M059J (cell line): Measurements from ENCODE around the gene DGUOK. TPM values are rescaled to one million over a fixed set of nuclear protein-coding genes. Genes with fewer than 3 reads are reported as not detected.
A peak's percentile ranks its signal among the peaks of the same experiment; 100 is the strongest.
"Not testable (repeated sequence)": the region's sequence is repeated elsewhere in the genome, so short reads cannot be mapped to it uniquely, and the experiment has no call there.

Experiments
- DNase-seq: peaks from one replicate; pipeline ENCODE4 v3.0.0-alpha.2; 2012; ENCODE audit warnings: low read depth
- total RNA-seq: library from RNA; depleted of rRNA; stranded (reverse); fragments of >200 nt; shearing (Covaris generic); gene quantifications from 2 replicates; pipeline ENCODE4 v1.2.3, GENCODE V29; 2014; rRNA removed

Gene DGUOK
- 105 and 108 TPM in 2 replicates for total RNA-seq

DNA sequence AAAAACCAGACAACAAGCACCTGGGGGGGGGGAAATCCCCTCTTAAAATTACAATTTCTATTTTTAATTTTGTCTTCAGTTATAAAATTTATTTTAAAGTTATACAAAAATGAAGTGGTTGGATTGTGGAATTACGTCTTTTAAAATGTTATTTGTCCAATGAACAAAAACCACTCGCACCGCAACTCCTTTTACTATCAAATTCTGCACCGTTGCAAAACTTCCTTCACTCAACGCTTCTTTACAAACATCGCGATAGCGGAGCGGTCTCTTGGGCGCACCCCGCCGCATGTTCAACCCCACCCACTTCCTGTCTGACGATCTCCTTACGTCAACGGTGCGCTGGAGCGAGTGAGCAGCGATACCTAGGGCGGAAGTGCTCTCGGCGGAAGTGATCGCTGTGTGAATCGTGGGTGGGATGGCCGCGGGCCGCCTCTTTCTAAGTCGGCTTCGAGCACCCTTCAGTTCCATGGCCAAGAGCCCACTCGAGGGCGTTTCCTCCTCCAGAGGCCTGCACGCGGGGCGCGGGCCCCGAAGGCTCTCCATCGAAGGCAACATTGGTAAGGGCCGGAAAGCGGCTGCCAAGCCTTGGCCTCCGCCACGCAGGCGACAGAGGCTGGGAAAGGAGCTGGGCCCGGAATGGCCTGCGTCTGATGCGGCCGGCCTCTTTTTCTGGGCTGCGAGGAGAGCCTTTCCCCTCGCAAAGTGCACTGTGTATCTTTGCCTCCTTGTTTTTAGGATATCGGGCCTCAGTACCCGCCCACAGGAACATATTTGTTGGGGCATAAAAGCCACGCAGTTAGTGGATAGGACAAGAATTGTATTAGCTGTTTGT lies at the start of gene DGUOK:
Gene DGUOK, plus strand, starts transcription at position 388 of the 835 bp plus-strand sequence. Its CDS starts 31 bp downstream, at position 419.
- peak; percentile 99 for DNase-seq

DNA sequence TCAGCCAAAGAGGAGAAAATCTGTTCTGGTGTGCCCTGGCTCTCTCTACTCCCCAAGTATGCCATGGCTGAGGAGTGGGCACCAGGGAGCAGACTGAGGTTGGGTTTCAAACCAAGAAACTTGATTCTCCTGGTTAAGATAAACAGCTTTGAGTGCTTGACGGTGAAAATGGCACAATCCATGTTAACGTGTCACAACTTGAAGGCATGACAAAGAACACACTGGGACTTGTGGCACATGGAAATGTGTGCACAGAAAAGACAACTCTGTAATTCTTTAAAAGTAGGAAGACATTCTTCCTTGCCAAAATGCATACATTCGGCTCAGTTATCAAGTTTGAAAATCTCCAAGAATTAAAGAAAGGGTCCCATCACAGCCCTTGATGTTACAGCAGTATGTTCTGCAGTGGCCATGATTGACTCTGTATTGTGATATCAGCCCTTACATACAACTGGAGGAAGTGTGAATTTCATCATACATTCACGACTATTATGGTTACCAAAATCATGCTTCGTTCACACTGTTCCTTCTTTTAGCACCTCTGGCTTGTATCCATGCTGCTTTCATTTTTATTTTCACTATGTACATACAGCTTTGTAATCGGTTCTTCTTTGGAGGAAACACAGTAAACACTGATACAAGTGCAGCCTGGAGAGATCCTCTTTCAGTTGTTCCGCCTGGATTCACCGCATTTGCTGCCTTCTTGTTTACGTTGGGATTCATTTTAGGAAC lies 49.4 kb upstream of the DGUOK start:
- DNase-seq, result no peak

DNA sequence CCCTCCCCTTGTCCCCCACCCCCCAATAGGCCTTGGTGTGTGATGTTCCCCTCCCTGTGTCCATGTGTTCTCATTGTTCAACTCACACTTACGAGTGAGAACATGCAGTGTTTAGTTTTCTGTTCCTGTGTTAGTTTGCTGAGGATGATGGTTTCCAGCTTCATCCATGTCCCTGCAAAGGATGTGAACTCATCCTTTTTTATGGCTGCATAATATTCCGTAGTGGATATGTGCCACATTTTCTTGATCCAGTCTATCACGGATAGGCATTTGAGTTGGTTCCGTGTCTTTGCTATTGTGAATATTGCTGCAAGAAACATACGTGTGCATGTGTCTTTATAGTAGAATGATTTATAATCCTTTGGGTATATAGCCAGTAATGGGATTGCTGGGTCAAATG lies 48.7 kb upstream of the DGUOK start:
- not testable (repeated sequence) for DNase-seq

DNA sequence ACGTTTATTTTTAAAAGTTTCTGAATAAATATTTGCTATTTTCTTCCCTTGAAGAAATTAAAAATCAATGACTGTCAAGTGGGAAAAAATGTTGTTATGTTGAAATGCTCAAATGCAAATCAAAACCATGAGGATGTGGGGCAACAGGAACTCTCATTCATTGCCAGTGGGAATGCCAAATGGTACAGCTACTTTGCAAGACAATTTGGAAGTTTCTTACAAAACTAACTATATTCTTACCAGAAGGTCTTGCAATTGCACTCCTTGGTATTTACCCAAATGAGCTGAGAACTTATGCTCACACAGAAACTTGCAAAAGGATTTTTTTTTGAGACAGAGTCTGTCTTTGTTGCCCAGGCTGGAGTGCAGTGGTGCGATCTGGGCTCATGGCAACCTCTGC lies 41.3 kb upstream of the DGUOK start:
- no peak for DNase-seq

DNA sequence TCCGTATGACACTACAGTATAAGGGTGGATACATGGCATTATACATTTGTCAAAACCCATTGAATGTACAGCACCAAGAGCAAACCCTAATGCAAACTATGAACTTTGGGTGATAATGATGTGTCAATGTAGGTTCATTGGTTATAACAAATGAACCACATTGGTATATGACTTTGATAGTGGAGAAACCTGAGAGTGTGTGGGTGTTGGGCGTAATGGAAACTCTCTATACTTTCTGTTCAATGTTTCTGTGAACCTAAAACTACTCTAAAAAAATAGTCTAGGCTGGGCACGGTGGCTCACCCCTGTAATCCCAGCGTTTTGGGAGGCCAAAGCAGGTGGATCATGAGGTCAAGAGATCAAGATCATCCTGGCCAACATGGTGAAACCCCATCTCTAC lies 40.3 kb upstream of the DGUOK start:
- no peak for DNase-seq

DNA sequence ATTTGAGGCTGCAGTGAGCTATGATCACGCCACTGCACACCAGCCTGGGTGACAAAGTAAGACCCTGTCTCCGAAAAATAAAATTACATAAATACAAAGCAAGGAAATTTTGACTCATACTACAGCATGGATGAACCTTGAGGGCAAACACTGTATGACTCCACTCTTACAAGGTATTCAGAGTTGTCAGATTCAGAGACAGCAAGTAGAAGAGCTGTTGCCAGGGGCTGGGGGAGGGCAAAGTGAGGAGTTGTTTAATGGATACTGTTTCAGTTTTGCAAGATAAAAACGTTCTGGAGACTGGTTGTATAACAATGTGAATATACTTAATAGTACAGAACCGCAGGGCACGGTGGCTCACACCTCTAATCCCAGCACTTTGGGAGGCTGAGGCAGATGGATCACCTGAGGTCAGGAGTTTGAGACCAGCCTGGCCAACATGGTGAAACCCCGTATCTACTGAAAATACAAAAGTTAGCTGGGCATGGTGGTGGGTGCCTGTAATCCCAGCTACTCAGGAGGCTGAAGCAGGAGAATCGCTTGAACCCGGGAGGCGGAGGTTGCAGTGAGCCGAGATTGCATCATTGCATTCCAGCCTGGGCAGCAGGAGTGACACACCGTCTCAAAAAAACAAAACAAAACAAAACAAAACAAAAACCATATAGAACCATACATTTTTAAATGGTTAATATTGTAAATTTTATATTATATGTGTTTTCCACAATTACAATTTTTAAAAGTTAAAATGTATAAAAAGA lies 38.9 kb upstream of the DGUOK start:
- peak; percentile 61 for DNase-seq

DNA sequence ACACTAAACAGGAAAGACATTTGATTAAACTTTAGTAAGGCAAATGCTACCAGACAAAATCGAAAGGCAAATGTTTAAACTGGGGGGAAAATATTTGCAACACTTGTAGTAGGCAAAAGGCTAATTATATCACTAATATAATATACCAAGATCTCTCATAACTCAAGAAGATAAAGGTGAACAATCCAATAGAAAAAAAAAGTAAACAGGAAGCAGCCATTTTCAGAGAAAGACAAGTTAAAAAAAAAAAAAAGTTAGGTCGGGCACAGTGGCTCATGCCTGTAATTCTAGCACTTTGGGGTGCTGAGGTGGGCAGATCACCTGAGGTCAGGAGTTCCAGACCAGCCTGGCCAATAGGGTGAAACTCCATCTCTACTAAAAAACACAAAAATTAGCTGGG lies 38.3 kb upstream of the DGUOK start:
- no peak for DNase-seq

DNA sequence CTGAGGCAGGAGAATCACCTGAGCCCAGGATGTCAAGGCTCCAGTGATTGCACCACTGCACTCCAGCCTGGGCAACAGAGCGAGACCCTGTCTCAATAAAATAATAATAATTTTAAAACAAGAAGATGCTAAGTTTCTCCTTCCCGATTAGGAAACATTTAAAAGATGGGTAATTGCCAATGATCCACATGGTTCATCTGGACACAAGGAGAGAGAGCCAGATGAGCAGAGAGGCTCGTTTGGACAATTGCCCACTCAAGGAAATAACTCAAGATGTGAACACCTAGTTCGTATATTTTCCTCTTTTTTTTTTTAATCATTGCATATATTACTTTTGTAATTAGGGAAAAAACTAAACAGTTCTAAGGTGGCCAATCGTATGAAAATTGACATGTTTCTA lies 37.5 kb upstream of the DGUOK start:
- no peak for DNase-seq

DNA sequence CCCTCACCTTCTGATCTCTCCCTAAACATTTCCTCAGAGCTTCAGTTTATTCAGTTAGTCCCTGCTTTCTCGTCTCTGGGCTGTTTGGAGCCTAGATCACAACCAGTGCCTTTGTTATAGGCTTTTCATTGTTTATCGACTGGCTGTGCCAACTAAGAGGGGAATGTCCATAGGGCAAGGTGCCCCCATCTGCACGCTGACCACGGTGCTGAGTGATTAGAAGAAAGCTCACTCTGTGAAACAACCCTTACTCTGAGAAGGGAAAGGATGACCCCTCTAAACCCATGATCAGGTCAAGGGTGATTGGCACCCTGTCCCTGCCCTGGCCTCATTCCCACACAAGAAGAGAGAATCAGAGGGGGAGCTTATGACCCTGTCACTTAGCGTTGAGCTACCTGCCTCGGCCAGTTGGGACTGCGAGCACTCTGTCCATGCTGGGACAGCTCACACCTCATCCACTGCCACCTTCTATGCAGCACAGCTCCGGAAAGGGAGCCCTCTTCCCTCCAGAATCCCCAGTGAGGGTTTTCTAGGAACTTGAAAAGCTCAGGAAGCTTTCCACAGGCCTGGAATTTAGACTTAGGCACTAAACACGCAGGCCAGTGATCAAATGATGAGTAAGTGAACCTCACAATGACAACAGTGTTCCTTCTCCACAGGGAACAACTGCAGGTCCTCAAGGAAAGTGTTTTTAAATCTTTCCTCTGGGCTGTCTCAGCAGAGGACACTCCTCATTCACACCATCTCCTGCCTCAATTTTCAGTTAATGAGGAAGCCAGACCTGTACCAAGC lies 36.2 kb upstream of the DGUOK start:
- DNase-seq, result peak; percentile 34

DNA sequence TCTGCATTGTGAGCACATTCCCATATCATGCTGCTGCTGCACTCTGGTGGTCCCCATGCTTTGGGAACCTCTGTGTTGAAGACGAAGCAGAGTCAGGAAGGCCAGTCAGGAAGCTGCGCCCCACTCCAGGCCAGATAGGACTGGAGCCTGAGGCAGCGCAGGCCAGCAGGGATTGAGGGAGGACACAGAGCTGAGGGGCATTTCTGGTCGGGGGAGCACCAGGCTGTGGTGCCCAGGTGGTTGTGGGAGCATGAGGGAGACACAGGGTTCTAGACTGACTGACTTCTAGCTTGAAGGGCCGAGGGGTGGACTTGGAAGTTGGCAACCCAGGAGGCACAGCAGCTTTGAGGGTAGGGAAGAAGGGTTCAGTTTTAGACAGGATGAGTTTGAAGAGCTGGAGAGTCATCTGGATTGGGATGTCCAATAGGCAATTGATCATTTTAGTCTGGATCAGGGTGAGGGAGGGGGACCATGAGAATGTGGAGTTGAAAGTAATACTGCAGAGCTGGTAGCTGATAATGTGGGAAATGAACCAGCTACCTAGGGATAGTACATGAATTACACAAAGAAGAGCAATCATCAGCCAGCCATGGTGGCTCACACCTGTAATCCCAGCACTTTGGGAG lies 35.3 kb upstream of the DGUOK start:
- no peak for DNase-seq

DNA sequence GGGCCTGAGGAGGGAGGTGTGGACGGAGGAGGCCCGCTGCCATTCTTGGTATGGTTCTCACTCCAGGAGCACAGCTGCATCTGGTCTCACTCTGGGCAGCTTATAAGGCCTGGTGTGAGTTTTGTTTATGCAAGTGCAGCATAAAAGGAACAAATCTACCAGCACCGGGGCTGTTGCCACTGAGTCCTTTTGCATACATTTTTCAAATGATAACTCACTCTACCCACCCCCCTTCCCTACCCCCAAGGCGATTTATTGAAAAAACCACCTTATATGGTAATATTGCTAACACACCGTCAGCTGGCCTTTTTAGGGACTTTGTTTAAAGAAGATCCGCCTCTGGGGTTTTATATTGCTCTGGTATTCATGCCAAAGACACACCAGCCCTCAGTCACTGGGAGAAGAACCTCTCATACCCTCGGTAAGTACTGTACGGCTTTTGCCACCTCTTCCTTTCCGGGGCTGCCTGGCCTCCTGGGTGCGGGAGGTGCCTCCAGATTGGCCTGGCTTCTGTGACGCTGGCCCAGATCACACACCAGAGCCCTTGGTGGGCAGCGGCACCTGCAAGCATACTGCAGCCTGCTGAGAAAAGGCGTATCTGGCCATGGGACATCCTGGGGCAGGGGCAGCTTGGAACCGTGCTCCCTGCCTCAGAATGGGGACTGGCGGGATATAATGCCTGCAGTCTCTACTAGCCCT lies 33.9 kb upstream of the DGUOK start, which contains the start of gene ACTG2:
Gene ACTG2, plus strand, starts transcription at position 378 of the 699 bp plus-strand sequence. CDS start 8,304 bp downstream, outside the sequence.
- no peak for DNase-seq

DNA sequence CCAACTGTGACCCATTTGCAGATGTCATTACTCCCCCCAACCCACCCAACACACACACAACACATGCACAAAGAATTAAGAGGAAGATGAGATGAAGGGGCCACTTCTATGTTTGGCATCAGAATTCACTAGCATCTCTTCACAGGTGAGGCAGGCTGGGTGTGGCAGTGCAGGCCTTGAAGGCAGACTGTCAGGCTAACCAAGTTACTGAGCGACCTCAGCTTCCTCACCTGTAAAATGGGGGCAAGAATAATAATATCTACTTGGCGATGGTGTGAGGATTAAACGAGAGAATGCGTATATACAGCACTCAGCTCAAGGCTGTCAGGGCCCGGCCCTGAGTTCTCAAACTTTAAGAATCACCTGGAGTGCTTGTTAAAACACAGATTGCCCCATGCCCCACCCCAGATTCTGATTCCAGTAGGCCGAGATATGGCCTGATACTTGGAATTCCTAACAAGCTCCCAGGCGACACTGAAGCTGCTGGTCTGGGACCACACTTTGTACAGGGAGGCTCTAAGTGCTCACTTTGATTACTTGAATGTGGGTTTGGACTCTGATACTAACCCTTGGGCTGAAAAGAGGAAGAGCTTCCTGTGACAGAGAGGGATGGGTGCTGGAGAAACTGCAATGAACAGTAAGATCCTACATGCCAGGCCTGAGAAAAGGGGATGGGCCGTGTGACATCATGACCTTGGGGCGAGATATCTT lies 32.8 kb upstream of the DGUOK start:
- DNase-seq, result no peak

DNA sequence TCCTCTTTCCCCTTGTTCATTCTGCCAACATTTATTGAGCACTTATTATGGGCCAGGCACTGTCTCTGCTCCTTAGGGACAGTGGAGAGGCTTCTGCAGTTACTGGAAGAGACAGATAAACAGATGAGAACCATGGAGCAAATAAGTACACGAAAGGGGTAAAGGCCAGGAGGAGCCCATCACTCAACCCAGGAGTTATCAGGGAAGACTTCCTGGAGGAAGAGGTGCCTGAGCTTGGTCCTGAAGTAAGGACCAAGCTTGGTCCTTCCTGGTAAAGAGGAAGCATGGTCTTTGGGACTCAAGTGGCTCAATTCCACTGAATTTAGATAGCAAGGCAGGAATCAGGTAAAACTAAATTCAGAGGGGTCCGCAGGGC lies 32.2 kb upstream of the DGUOK start:
- no peak for DNase-seq

DNA sequence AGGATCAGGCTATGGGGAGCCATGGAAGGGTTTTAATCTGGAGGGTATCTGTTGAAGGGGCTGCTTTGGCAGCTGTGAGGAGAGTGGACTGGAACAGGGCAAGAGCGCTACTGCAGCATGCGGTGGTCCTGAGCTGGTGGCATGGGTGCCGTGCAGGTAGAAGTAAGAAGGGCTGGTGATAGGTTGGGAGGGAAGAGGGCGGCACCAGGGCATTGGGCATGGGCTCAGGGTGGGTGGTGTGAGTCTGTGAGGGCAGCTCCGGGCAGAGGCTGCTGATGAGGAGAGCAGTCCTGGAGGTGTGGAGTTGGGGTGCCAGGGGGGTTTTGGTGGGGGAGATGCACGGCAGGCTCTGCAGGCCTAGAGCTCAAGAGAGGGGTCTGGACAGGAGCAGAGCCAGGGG lies 31.8 kb upstream of the DGUOK start:
- no peak for DNase-seq

DNA sequence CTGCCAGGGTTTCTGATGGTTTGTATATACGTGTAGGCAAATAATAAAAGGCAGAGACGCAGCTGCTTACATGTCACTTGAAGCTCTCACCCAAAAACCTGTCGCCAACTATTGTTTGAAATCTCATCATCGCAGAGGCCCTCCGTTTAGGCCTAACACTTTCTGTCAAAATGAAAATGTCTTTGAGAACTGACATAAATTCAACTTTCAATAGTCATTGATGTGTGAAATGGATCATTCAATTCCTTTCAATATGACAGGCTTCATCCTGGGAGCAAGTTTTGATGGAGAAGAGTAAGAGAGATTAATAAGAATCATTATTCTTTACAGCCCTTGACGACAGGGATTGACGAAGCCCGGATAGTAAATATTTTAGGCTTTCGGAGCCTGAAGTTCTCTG lies 31.2 kb upstream of the DGUOK start:
- no peak for DNase-seq

DNA sequence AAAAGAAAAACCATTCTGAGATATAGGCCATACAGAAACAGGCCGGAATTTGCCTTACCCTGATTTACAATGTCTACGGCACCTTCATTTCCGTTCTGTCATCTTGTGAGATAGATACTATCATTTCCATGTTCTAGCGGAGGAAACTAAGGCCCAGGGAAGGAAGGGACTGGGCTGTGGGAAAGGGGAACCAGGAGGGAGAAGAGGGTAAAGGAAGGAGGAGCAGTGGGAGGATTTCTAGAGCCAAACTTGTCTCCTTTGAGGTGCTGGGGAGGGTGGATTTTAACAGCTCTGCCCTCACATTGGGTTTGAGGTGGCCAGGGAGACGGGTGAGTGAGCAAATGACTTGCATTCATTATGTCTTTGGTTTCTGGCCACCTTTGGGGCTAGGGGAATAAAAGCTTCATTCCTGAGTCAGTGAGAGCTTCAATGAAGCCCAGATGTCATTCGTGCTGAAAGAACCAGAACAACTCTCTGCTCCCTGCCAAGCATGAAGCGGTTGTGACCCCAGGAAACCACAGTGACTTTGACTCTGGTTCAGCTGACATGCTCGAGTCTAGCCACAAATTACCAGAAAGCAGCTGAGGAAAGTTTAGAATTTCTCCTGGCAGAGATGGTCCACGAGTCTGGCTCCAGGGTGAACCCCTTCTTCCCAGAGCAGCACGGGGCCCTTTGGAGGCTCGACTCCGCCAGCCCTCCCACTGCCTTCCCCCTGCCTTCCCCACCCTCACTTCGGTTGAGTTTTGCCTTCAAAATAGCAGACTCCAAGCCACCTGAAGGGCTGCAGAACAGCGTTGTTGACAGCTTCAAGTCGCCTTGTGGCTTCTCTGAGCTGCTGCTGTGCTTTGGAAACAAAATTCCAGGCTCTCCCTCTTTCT lies 30.1 kb upstream of the DGUOK start:
- DNase-seq, result peak; percentile 89

DNA sequence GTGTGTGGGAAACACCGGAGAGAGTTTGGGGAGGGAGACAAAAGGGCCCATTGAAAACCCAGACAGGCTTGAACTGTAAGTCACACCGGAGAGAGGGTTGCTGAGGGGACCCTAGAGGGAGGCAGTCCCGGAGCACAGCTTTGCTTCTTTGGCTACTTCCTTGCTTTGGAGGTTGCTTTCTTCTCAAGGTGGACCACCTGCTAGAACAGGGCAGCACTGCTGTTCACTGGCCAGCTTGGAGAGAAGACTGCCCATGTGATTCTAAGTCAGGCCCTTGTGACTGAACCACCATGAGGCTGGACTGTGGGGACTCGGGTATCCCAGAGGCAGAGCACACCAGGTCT lies 29.5 kb upstream of the DGUOK start:
- DNase-seq, result no peak

DNA sequence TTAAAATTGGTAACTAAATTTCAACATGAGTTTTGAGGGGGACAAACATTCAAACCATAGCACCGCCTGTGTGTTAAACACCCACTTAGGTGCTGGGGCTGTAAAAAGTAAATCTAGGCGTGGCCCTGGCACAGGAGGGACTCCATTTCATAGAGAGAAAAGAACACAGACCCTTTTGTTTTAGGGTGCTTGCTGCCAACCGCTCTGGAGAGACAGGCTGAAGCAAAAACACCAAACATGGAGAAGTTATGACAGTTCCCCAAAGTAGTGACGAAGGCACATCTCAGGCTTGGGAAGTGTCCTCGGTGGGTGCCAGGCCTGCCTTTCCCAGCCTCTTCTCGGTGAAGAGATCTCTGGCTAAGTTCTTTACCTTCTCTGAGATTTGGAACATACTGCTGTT lies 28.7 kb upstream of the DGUOK start:
- DNase-seq, result no peak

DNA sequence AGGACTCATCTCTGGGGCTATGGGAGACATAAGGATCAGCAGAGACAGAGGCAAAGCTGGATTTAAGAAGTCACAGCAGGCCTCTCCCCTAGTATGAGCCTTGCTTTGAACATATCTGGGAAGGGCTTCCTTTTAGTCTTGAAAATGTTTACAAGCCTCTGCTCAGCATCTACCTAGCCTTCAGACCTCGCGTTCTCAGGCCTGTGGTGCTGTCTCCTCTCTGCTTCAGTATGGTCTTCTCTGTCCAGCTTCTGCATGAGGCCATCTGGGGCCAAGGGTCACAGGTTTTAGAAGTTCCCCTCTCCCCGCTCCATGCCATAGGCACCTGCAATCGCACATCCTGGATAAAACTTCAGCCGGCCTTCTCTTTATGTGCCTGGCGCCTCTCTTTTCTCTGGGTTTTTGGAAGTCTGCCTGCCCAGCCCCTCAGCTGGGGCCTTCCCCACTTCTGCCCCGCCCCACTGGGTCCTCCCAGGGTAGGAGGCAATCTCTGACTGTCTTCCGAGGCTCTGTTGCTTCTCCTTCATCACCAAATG lies 26.8 kb upstream of the DGUOK start:
- no peak for DNase-seq
